Neural progenitor cell (in vitro differentiated cells): Measurements from ENCODE around the gene PITPNB. TPM values are rescaled to one million over a fixed set of nuclear protein-coding genes. Genes with fewer than 3 reads are reported as not detected.
A peak's percentile ranks its signal among the peaks of the same experiment; 100 is the strongest.

Source experiments
- DNase-seq: peaks from one replicate; pipeline ENCODE4 v3.0.0-alpha.2; 2016; ENCODE audit warnings: low spot score
- H2AFZ ChIP-seq: fragments of 200-600 bp; sonication (generic); replicated peaks from 2 replicates; pipeline ENCODE4 v1.6.1; 2016; ENCODE audit warnings: antibody characterized with exemption
- H3F3A ChIP-seq: fragments of 200-600 bp; sonication (generic); 2 replicates; pipeline ENCODE4 v1.6.1; 2016; ENCODE audit warnings: antibody characterized with exemption, low read depth
- H3K27ac ChIP-seq: fragments of 200-600 bp; sonication (generic); 2 replicates; pipeline ENCODE4 v1.5.1; 2016; ENCODE audit warnings: mild to moderate bottlenecking
- H3K27me3 ChIP-seq: fragments of 200-600 bp; sonication (generic); 2 replicates; pipeline ENCODE4 v1.6.1; 2016; ENCODE audit warnings: mild to moderate bottlenecking, moderate library complexity
- H3K36me3 ChIP-seq: fragments of 200-600 bp; sonication (generic); 2 replicates; pipeline ENCODE4 v1.5.1; 2016
- H3K4me1 ChIP-seq: fragments of 200-600 bp; sonication (generic); 2 replicates; pipeline ENCODE4 v1.6.1; 2016; ENCODE audit warnings: mixed run types
- H3K4me2 ChIP-seq: fragments of 200-600 bp; sonication (generic); 2 replicates; pipeline ENCODE4 v1.6.1; 2016
- H3K4me3 ChIP-seq: fragments of 200-600 bp; sonication (generic); 2 replicates; pipeline ENCODE4 v1.5.1; 2016
- H3K79me2 ChIP-seq: fragments of 200-600 bp; sonication (generic); 2 replicates; pipeline ENCODE4 v1.6.1; 2016; ENCODE audit warnings: low read depth
- H3K9ac ChIP-seq: fragments of 200-600 bp; sonication (generic); 2 replicates; pipeline ENCODE4 v1.6.1; 2016
- H3K9me3 ChIP-seq: fragments of 200-600 bp; sonication (generic); 2 replicates; pipeline ENCODE4 v1.5.1; 2016; ENCODE audit warnings: low read depth
- H4K20me1 ChIP-seq: fragments of 200-600 bp; sonication (generic); 2 replicates; pipeline ENCODE4 v1.6.1; 2016; ENCODE audit warnings: low read depth
- H3K27ac Mint-ChIP-seq: 3 replicates; pipeline ENCODE4 v1.8.0; 2021; ENCODE audit warnings: mixed read lengths
- H3K27me3 Mint-ChIP-seq: 2 replicates; pipeline ENCODE4 v1.8.0; 2022; ENCODE audit warnings: low read depth, mild to moderate bottlenecking, inconsistent platforms, moderate library complexity, mixed read lengths; ENCODE audit not compliant: insufficient read depth
- H3K36me3 Mint-ChIP-seq: 3 replicates; pipeline ENCODE4 v1.8.0; 2021; ENCODE audit warnings: mixed read lengths
- H3K4me1 Mint-ChIP-seq: 3 replicates; pipeline ENCODE4 v1.8.0; 2021; ENCODE audit warnings: mixed read lengths
- H3K4me3 Mint-ChIP-seq: 3 replicates; pipeline ENCODE4 v1.8.0; 2021; ENCODE audit warnings: mild to moderate bottlenecking, moderate library complexity, mixed read lengths
- H3K9me3 Mint-ChIP-seq: 3 replicates; pipeline ENCODE4 v1.8.0; 2020; ENCODE audit warnings: mixed read lengths
- EZH2 ChIP-seq: fragments of 200-600 bp; sonication (generic); IDR thresholded peaks from 2 replicates; pipeline ENCODE4 v1.6.1; 2017; ENCODE audit warnings: antibody characterized with exemption, mild to moderate bottlenecking, moderate library complexity
- EZH2phosphoT487 ChIP-seq: fragments of 200-600 bp; sonication (generic); IDR thresholded peaks from 2 replicates; pipeline ENCODE4 v1.6.1; 2017; ENCODE audit warnings: antibody characterized with exemption
- total RNA-seq: library from RNA; depleted of rRNA; stranded (reverse); fragments of >200 nt; gene quantifications from 2 replicates; pipeline ENCODE4 v1.2.3, GENCODE V29; 2015; ENCODE audit warnings: low replicate concordance
- TF ChIP-seq, protein P1 (sequence below): fragments of 200-600 bp; sonication (generic); IDR thresholded peaks from 2 replicates; pipeline ENCODE4 v1.5.1; 2017; ENCODE audit warnings: antibody characterized with exemption, mild to moderate bottlenecking

Gene PITPNB
- total RNA-seq, 1 donor from 2014 or later = 32.5 TPM

DNA sequence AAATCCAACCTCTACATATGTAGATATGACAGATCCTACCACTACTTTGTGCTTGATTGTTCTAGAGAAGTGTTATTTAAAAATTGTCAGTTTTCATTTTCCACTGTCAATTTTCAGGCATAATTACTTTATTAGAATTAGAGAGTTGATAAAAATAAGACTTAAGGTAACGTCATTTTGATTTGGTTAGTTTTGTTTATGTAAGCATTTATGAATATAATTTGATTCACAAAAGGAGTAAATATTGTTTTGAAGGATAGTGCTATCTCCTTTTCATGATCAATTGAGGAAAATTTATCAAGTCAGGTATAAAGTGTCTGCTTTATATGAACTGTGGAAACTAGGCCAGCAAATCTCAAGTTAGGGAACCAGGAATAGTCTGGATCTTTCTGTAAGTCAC is 42.6 kb upstream of the PITPNB start:
- no peaks in the 10 kb centered on the region for H3F3A ChIP-seq
- TF ChIP-seq EZH2 (no peak), EZH2phosphoT487 (no peak)
- TF ChIP-seq, protein P1, sequence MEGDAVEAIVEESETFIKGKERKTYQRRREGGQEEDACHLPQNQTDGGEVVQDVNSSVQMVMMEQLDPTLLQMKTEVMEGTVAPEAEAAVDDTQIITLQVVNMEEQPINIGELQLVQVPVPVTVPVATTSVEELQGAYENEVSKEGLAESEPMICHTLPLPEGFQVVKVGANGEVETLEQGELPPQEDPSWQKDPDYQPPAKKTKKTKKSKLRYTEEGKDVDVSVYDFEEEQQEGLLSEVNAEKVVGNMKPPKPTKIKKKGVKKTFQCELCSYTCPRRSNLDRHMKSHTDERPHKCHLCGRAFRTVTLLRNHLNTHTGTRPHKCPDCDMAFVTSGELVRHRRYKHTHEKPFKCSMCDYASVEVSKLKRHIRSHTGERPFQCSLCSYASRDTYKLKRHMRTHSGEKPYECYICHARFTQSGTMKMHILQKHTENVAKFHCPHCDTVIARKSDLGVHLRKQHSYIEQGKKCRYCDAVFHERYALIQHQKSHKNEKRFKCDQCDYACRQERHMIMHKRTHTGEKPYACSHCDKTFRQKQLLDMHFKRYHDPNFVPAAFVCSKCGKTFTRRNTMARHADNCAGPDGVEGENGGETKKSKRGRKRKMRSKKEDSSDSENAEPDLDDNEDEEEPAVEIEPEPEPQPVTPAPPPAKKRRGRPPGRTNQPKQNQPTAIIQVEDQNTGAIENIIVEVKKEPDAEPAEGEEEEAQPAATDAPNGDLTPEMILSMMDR = no peak
- peaks cover 29% of the 10 kb centered on the region for H3K4me1 Mint-ChIP-seq
- peaks cover 8% of the 10 kb centered on the region for H3K4me1 ChIP-seq
- H3K9me3 ChIP-seq = peaks cover 7% of the 10 kb centered on the region
- H3K27me3 Mint-ChIP-seq = no peaks in the 10 kb centered on the region
- H2AFZ ChIP-seq = no peak overlapping the region
- DNase-seq = no peak
- no peaks in the 10 kb centered on the region for H3K36me3 ChIP-seq
- H3K4me3 Mint-ChIP-seq = no peak overlapping the region
- H3K36me3 Mint-ChIP-seq = peaks cover 23% of the 10 kb centered on the region
- no peak overlapping the region for H3K27ac ChIP-seq
- H3K4me3 ChIP-seq = no peak overlapping the region
- no peak overlapping the region for H3K4me2 ChIP-seq
- H3K27ac Mint-ChIP-seq = no peak overlapping the region
- H3K79me2 ChIP-seq = no peaks in the 10 kb centered on the region
- no peaks in the 10 kb centered on the region for H4K20me1 ChIP-seq
- H3K9me3 Mint-ChIP-seq = peaks cover 16% of the 10 kb centered on the region
- H3K9ac ChIP-seq = no peak overlapping the region
- H3K27me3 ChIP-seq = no peaks in the 10 kb centered on the region

GRCh38 chr22:27961182-27961581 is 42.1 kb upstream of the PITPNB start:
- Histone ChIP-seq H3K4me3 (no peak overlapping the region), H2AFZ (no peak overlapping the region)
- H3K4me1 Mint-ChIP-seq = peaks cover 29% of the 10 kb centered on the region

DNA sequence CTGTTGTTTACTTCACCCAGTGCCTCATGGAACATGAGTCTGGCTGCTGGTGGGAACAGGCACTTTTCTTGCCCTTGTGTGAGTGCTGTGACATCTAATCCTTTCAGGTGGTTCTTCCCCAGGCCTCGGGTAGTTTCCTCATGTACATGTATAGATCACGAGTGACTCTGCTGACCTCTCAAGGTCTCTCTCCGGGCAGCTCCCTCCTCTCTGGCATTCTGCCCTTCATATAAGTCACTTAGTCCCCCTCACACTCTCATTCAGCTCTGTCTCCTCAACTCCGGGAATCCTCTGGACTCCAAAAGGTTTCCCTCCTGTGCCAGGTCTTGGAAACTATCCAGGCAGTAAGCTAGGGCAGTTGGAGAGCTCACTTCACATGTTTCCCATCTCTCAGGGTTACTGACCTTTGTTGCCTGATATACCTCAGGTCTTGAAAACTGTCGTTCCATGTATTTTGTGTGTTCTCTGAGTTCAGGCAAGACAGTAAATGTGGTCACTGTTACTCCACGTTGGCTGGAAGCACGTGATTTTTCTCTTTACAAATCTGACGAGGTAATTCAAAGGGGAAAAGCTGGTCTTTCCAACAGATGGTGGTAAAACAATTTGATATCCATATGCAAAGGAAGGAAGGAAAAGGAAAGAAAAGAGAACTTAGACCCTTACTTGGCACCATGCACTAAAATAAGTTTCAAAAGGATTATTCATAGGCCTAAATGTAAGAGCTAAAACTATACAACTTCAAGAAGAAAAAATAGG is 40.5 kb upstream of the PITPNB start:
- no peak overlapping the region for H3K4me2 ChIP-seq
- H3K27ac ChIP-seq = no peak overlapping the region
- H3K27ac Mint-ChIP-seq = peak overlapping the region; percentile 47
- H3K36me3 Mint-ChIP-seq = peaks cover 23% of the 10 kb centered on the region
- no peak for TF ChIP-seq EZH2phosphoT487
- no peak for TF ChIP-seq EZH2
- TF ChIP-seq, protein P1 = no peak
- peaks cover under 1% of the 10 kb centered on the region for H3K27me3 Mint-ChIP-seq
- no peaks in the 10 kb centered on the region for H3F3A ChIP-seq
- H2AFZ ChIP-seq = no peak overlapping the region
- H4K20me1 ChIP-seq = no peaks in the 10 kb centered on the region
- no peak overlapping the region for H3K4me3 Mint-ChIP-seq
- peaks cover 29% of the 10 kb centered on the region for H3K4me1 Mint-ChIP-seq
- H3K79me2 ChIP-seq = no peaks in the 10 kb centered on the region
- H3K4me3 ChIP-seq = no peak overlapping the region
- no peak overlapping the region for H3K9ac ChIP-seq
- no peaks in the 10 kb centered on the region for H3K27me3 ChIP-seq
- peaks cover 7% of the 10 kb centered on the region for H3K9me3 ChIP-seq
- H3K36me3 ChIP-seq = no peaks in the 10 kb centered on the region
- DNase-seq = no peak
- peaks cover 8% of the 10 kb centered on the region for H3K4me1 ChIP-seq
- H3K9me3 Mint-ChIP-seq = peaks cover 19% of the 10 kb centered on the region

More at GRCh38 chr22:27961182-27961581, 42.1 kb upstream of the PITPNB start:
- Mint-ChIP-seq H3K4me3 (no peak overlapping the region), H3K36me3 (peaks cover 23% of the 10 kb centered on the region), H3K9me3 (peaks cover 16% of the 10 kb centered on the region), H3K27me3 (no peaks in the 10 kb centered on the region), H3K27ac (no peak overlapping the region)
- H3K4me1 ChIP-seq = peaks cover 8% of the 10 kb centered on the region
- H3F3A ChIP-seq = no peaks in the 10 kb centered on the region
- H3K9ac ChIP-seq = no peak overlapping the region
- no peaks in the 10 kb centered on the region for H4K20me1 ChIP-seq
- H3K27me3 ChIP-seq = no peaks in the 10 kb centered on the region
- H3K4me2 ChIP-seq = no peak overlapping the region
- H3K27ac ChIP-seq = no peak overlapping the region
- no peak for DNase-seq
- TF ChIP-seq EZH2phosphoT487 (no peak), EZH2 (no peak)
- TF ChIP-seq, protein P1 = no peak
- no peaks in the 10 kb centered on the region for H3K79me2 ChIP-seq
- peaks cover 7% of the 10 kb centered on the region for H3K9me3 ChIP-seq
- no peaks in the 10 kb centered on the region for H3K36me3 ChIP-seq
